Prostate gland (tissue), 1 donor: ENCODE results near the gene RNF151.

Experiments used
- POLR2A ChIP-seq: fragments of 450-650 bp; IDR thresholded peaks from one replicate; pipeline ENCODE4 v1.6.1; 2016; ENCODE audit warnings: antibody characterized with exemption, mild to moderate bottlenecking
- POLR2AphosphoS5 ChIP-seq: sonication (generic); formaldehyde crosslinking; IDR thresholded peaks from one replicate; pipeline ENCODE4 v1.6.1; 2017; ENCODE audit warnings: antibody characterized with exemption

DNA sequence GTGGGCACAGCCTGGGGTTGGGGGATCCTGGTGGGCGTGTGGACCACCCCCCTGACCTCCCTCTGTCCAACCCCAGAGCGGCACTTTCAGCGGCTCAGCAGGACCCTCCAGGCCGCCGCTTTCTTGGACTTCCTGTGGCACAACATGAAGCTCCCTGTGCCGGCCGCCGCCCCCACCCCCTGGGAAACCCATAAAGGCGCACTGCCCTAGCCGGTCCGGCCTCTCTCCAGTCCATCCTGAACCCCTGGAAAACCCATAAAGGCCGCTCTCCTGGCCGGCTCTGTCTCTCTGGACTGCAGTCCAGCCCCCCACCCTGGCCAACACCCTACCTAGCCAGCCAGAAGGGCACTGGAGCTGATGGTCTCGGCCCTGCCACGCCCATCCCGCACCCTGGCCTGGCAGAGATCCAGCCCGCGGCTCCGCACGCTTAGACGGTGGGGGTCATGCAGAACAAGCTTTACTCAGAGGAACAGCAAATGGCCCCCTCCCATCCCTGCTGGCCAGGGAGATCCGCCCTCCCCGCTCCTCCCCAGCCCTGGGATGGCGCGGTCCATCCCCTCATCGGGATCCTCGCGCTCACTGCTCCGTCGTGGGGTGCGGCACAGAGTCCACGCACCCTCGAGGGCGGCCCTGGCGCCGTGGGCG is 11.9 kb downstream of the RNF151 start:
- peak; percentile 44 for TF ChIP-seq POLR2AphosphoS5
- no peak for TF ChIP-seq POLR2A
